Germinal center (tissue), 1 donor: ENCODE measurements around the gene CTNND1.
A peak's percentile ranks its signal among the peaks of the same experiment; 100 is the strongest.

Source experiments
- DNase-seq: peaks from one replicate; pipeline ENCODE4 v3.0.0; 2012; ENCODE audit warnings: mixed read lengths, low spot score

Gene CTNND1

GRCh38 chr11:57764021-57764420 is 2.4 kb downstream of the CTNND1 start:
- no peak for DNase-seq

GRCh38 chr11:57764566-57764965 is 3.0 kb downstream of the CTNND1 start:
- DNase-seq: no peak

GRCh38 chr11:57764972-57765371 is 3.4 kb downstream of the CTNND1 start:
- no peak for DNase-seq

- no peak for DNase-seq
Measured at GRCh38 chr11:57770793-57771192, 9.2 kb downstream of the CTNND1 start.

GRCh38 chr11:57771365-57771764 is 9.8 kb downstream of the CTNND1 start:
- DNase-seq: no peak

- DNase-seq: no peak
Measured at GRCh38 chr11:57772562-57772961, 11.0 kb downstream of the CTNND1 start.

GRCh38 chr11:57773026-57773598 is 11.5 kb downstream of the CTNND1 start:
- no peak for DNase-seq

GRCh38 chr11:57775491-57775890 is 13.9 kb downstream of the CTNND1 start:
- DNase-seq: no peak

GRCh38 chr11:57776031-57776521 is 14.5 kb downstream of the CTNND1 start:
- DNase-seq: no peak

GRCh38 chr11:57776577-57777210 is 15.1 kb downstream of the CTNND1 start:
- no peak for DNase-seq

GRCh38 chr11:57777969-57778317 is 16.3 kb downstream of the CTNND1 start:
- DNase-seq: no peak

- no peak for DNase-seq
Measured at GRCh38 chr11:57778318-57779037, 16.9 kb downstream of the CTNND1 start.

GRCh38 chr11:57779276-57779675 is 17.7 kb downstream of the CTNND1 start:
- no peak for DNase-seq

- DNase-seq: no peak
Measured at GRCh38 chr11:57781529-57781943, 19.9 kb downstream of the CTNND1 start.

- peak; percentile 16 for DNase-seq
Measured at GRCh38 chr11:57785072-57785471, 23.5 kb downstream of the CTNND1 start.

GRCh38 chr11:57786436-57786835 is 24.8 kb downstream of the CTNND1 start:
- DNase-seq: no peak

- DNase-seq: no peak
Measured at GRCh38 chr11:57787006-57787604, 25.5 kb downstream of the CTNND1 start.

GRCh38 chr11:57787920-57788702 is 26.5 kb downstream of the CTNND1 start:
- DNase-seq: no peak

- DNase-seq: no peak
Measured at GRCh38 chr11:57788703-57789088, 27.1 kb downstream of the CTNND1 start.

GRCh38 chr11:57791321-57792059 is 29.9 kb downstream of the CTNND1 start:
- DNase-seq: no peak

GRCh38 chr11:57792060-57792541 is 30.5 kb downstream of the CTNND1 start:
- DNase-seq: peak; percentile 63
